Testis (tissue), 3 donors: Measurements from ENCODE around the gene BTNL2. TPM values are rescaled to one million over a fixed set of nuclear protein-coding genes. Genes with fewer than 3 reads are reported as not detected.

ENCODE experiments used
- DNase-seq: peaks from one replicate; pipeline ENCODE4 v3.0.0-alpha.2; 2019
- H3K27ac ChIP-seq, 2 donors: fragments of 200-600 bp; sonication (generic); one replicate each; pipeline ENCODE4 v1.5.1; 2019
- H3K27me3 ChIP-seq: fragments of 200-600 bp; sonication (generic); one replicate; pipeline ENCODE4 v1.5.1; 2019
- H3K36me3 ChIP-seq: fragments of 200-600 bp; sonication (generic); one replicate; pipeline ENCODE4 v1.5.1; 2017; ENCODE audit warnings: low read depth; ENCODE audit errors: missing control alignments
- H3K4me1 ChIP-seq: fragments of 200-600 bp; sonication (generic); one replicate; pipeline ENCODE4 v1.5.1; 2019
- H3K4me3 ChIP-seq, 2 donors: fragments of 200-600 bp; sonication (generic); one replicate each; pipeline ENCODE4 v1.5.1; 2017 to 2019
- H3K9me3 ChIP-seq: fragments of 200-600 bp; sonication (generic); one replicate; pipeline ENCODE4 v1.5.1; 2017
- CTCF ChIP-seq, 3 experiments: fragments of 450-650 bp in 2 of 3; fragments of 200-600 bp in 1 of 3; sonication (generic) in 1 of 3; IDR thresholded peaks; one replicate each; pipeline ENCODE4 v1.5.1; 2016 to 2019; ENCODE audit warnings: antibody characterized with exemption in 3 of 3, mild to moderate bottlenecking in 2 of 3, moderate library complexity in 1 of 3
- POLR2A ChIP-seq: fragments of 450-650 bp; IDR thresholded peaks from one replicate; pipeline ENCODE4 v1.6.1; 2017; ENCODE audit warnings: antibody characterized with exemption, mild to moderate bottlenecking, moderate library complexity
- WGBS, 2 donors: methylation state at CpG; one replicate each; pipeline ENCODE4 v1.1.5; 2018; 5-methylcytosine and 5-hydroxymethylcytosine counted together
- intact Hi-C: fragments of 100-400 bp; cut with DNase I; formaldehyde crosslinking; loops from one replicate; pipeline ENCODE4 v1.15.1; 2023; ENCODE audit warnings: low total_unique reads
- polyA plus RNA-seq: library from polyadenylated mRNA; stranded (reverse); fragments of 350-450 nt; fragmentation: Illumina TruSeq; extraction: RNeasy Lipid Tissue Mini Kit (QIAGEN cat#74804); gene quantifications from one replicate; pipeline ENCODE4 v1.2.3, GENCODE V29; 2014; ENCODE audit warnings: low read depth, low replicate concordance; ENCODE audit not compliant: insufficient read depth
- total RNA-seq, 2 donors: library from RNA; depleted of rRNA; stranded (reverse); fragments of >200 nt; gene quantifications; one replicate each; pipeline ENCODE4 v1.2.3, GENCODE V29; 2016

BTNL2 gene
- total and polyA plus RNA-seq, 3 donors from 2014 or later, result 0.74 TPM; not detected in 2

DNA sequence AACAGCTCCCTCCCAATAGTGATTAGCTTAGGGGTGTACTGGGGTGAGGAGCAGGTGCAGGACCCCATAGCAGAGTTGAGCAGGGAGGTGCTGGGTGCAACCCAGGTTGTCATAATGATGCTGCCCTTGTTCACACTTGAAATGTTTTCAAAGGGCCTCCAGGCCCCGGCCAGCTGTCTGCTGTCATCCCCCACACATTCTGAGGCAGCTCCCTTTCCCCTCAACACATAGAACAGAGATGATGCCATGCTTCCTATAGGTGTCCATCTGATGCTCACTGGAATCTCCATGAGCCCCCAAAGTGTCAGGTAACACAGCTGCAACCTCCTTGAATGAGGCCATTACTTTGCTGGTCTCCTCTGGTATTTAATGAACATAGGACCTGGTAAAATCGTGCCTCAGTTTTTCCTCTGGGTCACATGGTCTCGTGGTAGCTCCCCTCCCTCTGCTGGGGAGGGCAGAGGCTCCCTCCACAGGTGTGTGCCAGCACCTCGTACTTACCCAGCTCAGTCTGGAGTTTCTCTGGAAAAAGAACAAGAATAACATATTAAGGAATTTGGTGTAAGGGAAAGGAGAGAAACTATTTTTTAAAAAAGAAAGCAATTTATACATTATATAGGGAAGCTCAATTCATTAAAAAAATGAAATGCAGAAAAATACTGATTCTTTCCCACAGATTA lies 5.6 kb downstream of the BTNL2 start:
- intact Hi-C loops, result no loop called here
- Histone ChIP-seq H3K27ac (no peak overlapping the region), H3K4me3 (no peak overlapping the region), H3K27me3 (no peaks in the 10 kb centered on the region), H3K36me3 (no peaks in the 10 kb centered on the region), H3K4me1 (no peaks in the 10 kb centered on the region), H3K9me3 (no peaks in the 10 kb centered on the region)
- DNase-seq, result no peak
- WGBS, 2 donors, result 26 to 43% methylated on average over 4 of the region's 4 CpGs
- no peak for TF ChIP-seq POLR2A
- no peak for TF ChIP-seq CTCF (IDR thresholded peaks at IDR 0.05)

- no peaks in the 10 kb centered on the region for H3K27me3 ChIP-seq
- H3K4me3 ChIP-seq, result no peak overlapping the region
- no peak overlapping the region for H3K27ac ChIP-seq
- intact Hi-C loops, result no loop called here
- H3K4me1 ChIP-seq, result no peaks in the 10 kb centered on the region
- no peak for DNase-seq
- TF ChIP-seq CTCF (IDR thresholded peaks at IDR 0.05) (no peak), POLR2A (no peak)
- WGBS, 2 donors, result 88 to 90% methylated on average over 7 of the region's 7 CpGs
- no peaks in the 10 kb centered on the region for H3K36me3 ChIP-seq
- no peaks in the 10 kb centered on the region for H3K9me3 ChIP-seq
Observed at GRCh38 chr6:32397252-32397920, 9.6 kb downstream of the BTNL2 start.

DNA sequence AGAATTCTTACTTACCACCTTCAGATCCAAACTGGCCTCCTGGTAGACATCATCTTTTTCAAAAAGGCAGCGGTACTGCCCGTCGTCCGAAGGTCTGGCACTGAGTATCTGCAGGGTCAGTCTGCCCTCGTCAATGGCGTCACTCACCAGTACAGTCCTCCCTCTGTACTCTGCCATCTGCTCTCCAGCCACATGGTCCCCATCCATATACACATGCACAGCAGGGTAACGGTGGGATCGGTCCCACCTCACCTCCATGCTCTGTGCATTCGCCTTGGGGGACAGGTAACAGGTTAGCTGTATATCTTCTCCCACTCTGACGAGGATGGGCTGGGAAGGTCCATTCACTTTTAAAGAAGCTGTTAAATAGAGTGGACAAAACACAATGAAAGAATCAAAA lies 11.0 kb downstream of the BTNL2 start:
- no peak for TF ChIP-seq POLR2A
- no peak for TF ChIP-seq CTCF (IDR thresholded peaks at IDR 0.05)
- DNase-seq, result no peak
- Histone ChIP-seq H3K4me1 (no peaks in the 10 kb centered on the region), H3K4me3 (no peak overlapping the region), H3K27me3 (no peaks in the 10 kb centered on the region), H3K36me3 (no peaks in the 10 kb centered on the region), H3K9me3 (no peaks in the 10 kb centered on the region), H3K27ac (no peak overlapping the region)
- intact Hi-C loops, result no loop called here
- 93 to 95% methylated on average over 10 of the region's 10 CpGs for WGBS, 2 donors

DNA sequence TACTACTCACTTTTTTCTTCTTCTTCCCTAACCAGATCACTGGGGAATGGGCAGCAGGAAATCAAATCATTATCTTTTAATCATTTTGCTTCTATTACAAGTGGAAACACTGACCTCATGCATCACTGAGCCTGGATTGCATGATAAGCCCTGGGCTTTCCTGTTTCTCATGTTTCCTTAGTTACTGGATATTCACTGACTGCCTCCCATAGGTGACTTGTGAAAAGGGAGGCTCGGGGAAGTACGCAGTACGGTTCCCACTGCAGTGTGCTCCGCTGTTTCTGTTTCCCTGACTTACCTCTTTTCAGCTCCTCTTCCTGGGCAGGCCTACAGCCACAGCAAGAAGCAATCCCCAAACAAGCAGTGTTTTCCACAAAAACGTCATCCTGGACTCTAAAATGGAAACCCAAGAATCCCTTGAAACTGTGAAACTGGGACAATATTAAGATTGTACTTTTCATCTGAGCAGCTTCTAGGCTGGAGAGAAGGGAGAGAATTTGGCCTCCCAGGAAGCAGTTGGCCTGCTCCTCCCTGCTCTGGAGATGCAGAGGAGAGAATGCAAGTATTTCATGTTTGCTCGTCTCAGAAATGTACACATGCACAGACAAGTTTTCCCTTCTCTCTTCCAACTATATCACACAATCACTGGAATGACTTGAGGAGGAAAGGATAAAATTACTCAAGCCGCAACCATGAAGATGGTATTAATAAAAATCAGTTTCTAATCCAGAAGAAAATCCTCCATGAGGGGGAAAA lies 13.1 kb downstream of the BTNL2 start:
- intact Hi-C loops, result no loop called here
- Histone ChIP-seq H3K27me3 (no peaks in the 10 kb centered on the region), H3K36me3 (no peaks in the 10 kb centered on the region), H3K27ac (no peak overlapping the region), H3K9me3 (no peaks in the 10 kb centered on the region), H3K4me3 (no peak overlapping the region), H3K4me1 (no peaks in the 10 kb centered on the region)
- TF ChIP-seq POLR2A (no peak), CTCF (IDR thresholded peaks at IDR 0.05) (no peak)
- DNase-seq, result no peak
- 75 to 79% methylated on average over 7 of the region's 7 CpGs for WGBS, 2 donors
